HG02588 (cell line): ENCODE measurements around the gene KRT77.
"Not testable (repeated sequence)": the region's sequence is repeated elsewhere in the genome, so short reads cannot be mapped to it uniquely, and the experiment has no call there.

Experiments
- ATAC-seq: cut with Tn5 transposase; IDR thresholded peaks from one replicate; pipeline ENCODE4 v1.9.1; 2021; ENCODE audit warnings: mild to moderate bottlenecking, moderate library complexity; ENCODE audit not compliant: unreplicated experiment

KRT77 gene

GRCh38 chr12:52677671-52678070, 25.7 kb downstream of the KRT77 start:
- ATAC-seq: no peak

GRCh38 chr12:52677126-52677525, 26.2 kb downstream of the KRT77 start:
- no peak for ATAC-seq

GRCh38 chr12:52676163-52676562, 27.2 kb downstream of the KRT77 start:
- no peak for ATAC-seq

- ATAC-seq: no peak
Measured at GRCh38 chr12:52675301-52675701, 28.0 kb downstream of the KRT77 start.

- ATAC-seq: no peak
Measured at GRCh38 chr12:52674433-52674775, 28.9 kb downstream of the KRT77 start.

GRCh38 chr12:52673713-52674432, 29.5 kb downstream of the KRT77 start:
- no peak for ATAC-seq

- no peak for ATAC-seq
Measured at GRCh38 chr12:52673217-52673616, 30.1 kb downstream of the KRT77 start.

GRCh38 chr12:52672321-52672933, 30.9 kb downstream of the KRT77 start:
- no peak for ATAC-seq

- no peak for ATAC-seq
Measured at GRCh38 chr12:52670961-52671360, 32.4 kb downstream of the KRT77 start.

GRCh38 chr12:52670506-52670905, 32.8 kb downstream of the KRT77 start:
- ATAC-seq: no peak

GRCh38 chr12:52669941-52670340, 33.4 kb downstream of the KRT77 start:
- not testable (repeated sequence) for ATAC-seq

- no peak for ATAC-seq
Measured at GRCh38 chr12:52669426-52669825, 33.9 kb downstream of the KRT77 start.

- ATAC-seq: no peak
Measured at GRCh38 chr12:52667931-52668330, 35.4 kb downstream of the KRT77 start.

- ATAC-seq: no peak
Measured at GRCh38 chr12:52667509-52667908, 35.8 kb downstream of the KRT77 start.

GRCh38 chr12:52666471-52666870, 36.9 kb downstream of the KRT77 start:
- no peak for ATAC-seq

- ATAC-seq: no peak
Measured at GRCh38 chr12:52663420-52663819, 39.9 kb downstream of the KRT77 start.

GRCh38 chr12:52662918-52663229, 40.5 kb downstream of the KRT77 start:
- ATAC-seq: no peak

- no peak for ATAC-seq
Measured at GRCh38 chr12:52662093-52662917, 41.0 kb downstream of the KRT77 start.

- ATAC-seq: no peak
Measured at GRCh38 chr12:52661668-52662067, 41.7 kb downstream of the KRT77 start.

- ATAC-seq: no peak
Measured at GRCh38 chr12:52660934-52661499, 42.3 kb downstream of the KRT77 start.

GRCh38 chr12:52659951-52660350, 43.4 kb downstream of the KRT77 start:
- no peak for ATAC-seq

GRCh38 chr12:52659395-52659794, 43.9 kb downstream of the KRT77 start:
- no peak for ATAC-seq
